H9 (cell line): Measurements from ENCODE around the gene EPB41L4A. TPM values are rescaled to one million over a fixed set of nuclear protein-coding genes. Genes with fewer than 3 reads are reported as not detected.
A peak's percentile ranks its signal among the peaks of the same experiment; 100 is the strongest.

Experiments
- DNase-seq: peaks from one replicate; pipeline ENCODE4 v3.0.0-alpha.2; 2017
- H2AFZ ChIP-seq: one replicate; pipeline ENCODE4 v1.6.1; 2013; ENCODE audit warnings: mild to moderate bottlenecking, low read length, control low read depth, moderate library complexity
- H2AK5ac ChIP-seq: 2 replicates; pipeline ENCODE4 v1.6.1; 2013; ENCODE audit warnings: low read length, control low read depth, mixed read lengths; ENCODE audit not compliant: insufficient read length
- H2BK120ac ChIP-seq: one replicate; pipeline ENCODE4 v1.6.1; 2013; ENCODE audit warnings: low read depth, mild to moderate bottlenecking, low read length, control low read depth, inconsistent platforms; ENCODE audit not compliant: poor library complexity, severe bottlenecking
- H2BK12ac ChIP-seq: 2 replicates; pipeline ENCODE4 v1.6.1; 2013; ENCODE audit warnings: low read length, control low read depth, mixed read lengths, low read depth; ENCODE audit not compliant: insufficient read length
- H2BK15ac ChIP-seq: 2 replicates; pipeline ENCODE4 v1.6.1; 2013; ENCODE audit warnings: low read depth, low read length, control low read depth
- H2BK20ac ChIP-seq: one replicate; pipeline ENCODE4 v1.6.1; 2013; ENCODE audit warnings: low read depth, mild to moderate bottlenecking, low read length, control low read depth, inconsistent platforms; ENCODE audit not compliant: poor library complexity, severe bottlenecking
- H2BK5ac ChIP-seq: 2 replicates; pipeline ENCODE4 v1.6.1; 2013; ENCODE audit warnings: low read length, control low read depth, mixed read lengths; ENCODE audit not compliant: insufficient read length
- H3K14ac ChIP-seq: 2 replicates; pipeline ENCODE4 v1.6.1; 2013; ENCODE audit warnings: low read length, control low read depth; ENCODE audit not compliant: insufficient read depth
- H3K18ac ChIP-seq: 2 replicates; pipeline ENCODE4 v1.6.1; 2013; ENCODE audit warnings: low read depth, mild to moderate bottlenecking, mixed read lengths, low read length, control low read depth; ENCODE audit not compliant: insufficient read length
- H3K23ac ChIP-seq: 2 replicates; pipeline ENCODE4 v1.6.1; 2013; ENCODE audit warnings: low read length, control low read depth, mixed read lengths, low read depth; ENCODE audit not compliant: insufficient read length
- H3K23me2 ChIP-seq: 2 replicates; pipeline ENCODE4 v1.6.1; 2013; ENCODE audit warnings: low read depth, mild to moderate bottlenecking, mixed read lengths, low read length, control low read depth; ENCODE audit not compliant: insufficient read length, poor library complexity, severe bottlenecking
- H3K27ac ChIP-seq: 2 replicates; pipeline ENCODE4 v1.5.1; 2013; ENCODE audit warnings: low read length, control low read depth, mixed read lengths, low read depth; ENCODE audit not compliant: insufficient read length
- H3K27me3 ChIP-seq: 2 replicates; pipeline ENCODE4 v1.6.1; 2013; ENCODE audit warnings: low read length, control low read depth, inconsistent platforms; ENCODE audit not compliant: insufficient read depth
- H3K4ac ChIP-seq: 2 replicates; pipeline ENCODE4 v1.6.1; 2013; ENCODE audit warnings: low read depth, mild to moderate bottlenecking, control low read depth, inconsistent platforms, low read length, moderate library complexity
- H3K4me1 ChIP-seq: 2 replicates; pipeline ENCODE4 v1.6.1; 2013; ENCODE audit warnings: low read length, control low read depth, inconsistent platforms; ENCODE audit not compliant: insufficient read depth
- H3K4me2 ChIP-seq: 2 replicates; pipeline ENCODE4 v1.6.1; 2013; ENCODE audit warnings: low read length, control low read depth, mixed read lengths; ENCODE audit not compliant: insufficient read length, insufficient read depth
- H3K56ac ChIP-seq: 2 replicates; pipeline ENCODE4 v1.6.1; 2013; ENCODE audit warnings: low read depth, mild to moderate bottlenecking, mixed read lengths, low read length, control low read depth; ENCODE audit not compliant: insufficient read length
- H3K79me1 ChIP-seq: 2 replicates; pipeline ENCODE4 v1.6.1; 2013; ENCODE audit warnings: low read depth, mild to moderate bottlenecking, moderate library complexity, low read length, control low read depth, inconsistent platforms; ENCODE audit not compliant: insufficient read depth, poor library complexity, severe bottlenecking
- H3K79me2 ChIP-seq: 2 replicates; pipeline ENCODE4 v1.6.1; 2013; ENCODE audit warnings: low read length, control low read depth, inconsistent platforms; ENCODE audit not compliant: insufficient read depth
- H3K9ac ChIP-seq: 2 replicates; pipeline ENCODE4 v1.6.1; 2013; ENCODE audit warnings: low read length, control low read depth, mixed read lengths; ENCODE audit not compliant: insufficient read length; ENCODE audit errors: extremely low read depth
- H3K9me3 ChIP-seq: one replicate; pipeline ENCODE4 v1.6.1; 2013; ENCODE audit warnings: low read depth, low read length, inconsistent platforms; ENCODE audit not compliant: control insufficient read depth
- H3T11ph ChIP-seq: one replicate; pipeline ENCODE4 v1.6.1; 2013; ENCODE audit warnings: mild to moderate bottlenecking, low read length, control low read depth, inconsistent platforms
- H4K20me1 ChIP-seq: one replicate; pipeline ENCODE4 v1.6.1; 2013; ENCODE audit not compliant: control insufficient read depth, insufficient read length, insufficient read depth
- H4K5ac ChIP-seq: 2 replicates; pipeline ENCODE4 v1.6.1; 2013; ENCODE audit warnings: low read depth, mild to moderate bottlenecking, mixed read lengths, low read length, control low read depth; ENCODE audit not compliant: insufficient read length
- H4K8ac ChIP-seq: replicated peaks from 2 replicates; pipeline ENCODE4 v1.6.1; 2013; ENCODE audit warnings: low read length, control low read depth, mixed read lengths, low read depth; ENCODE audit not compliant: insufficient read length
- H4K91ac ChIP-seq: 2 replicates; pipeline ENCODE4 v1.6.1; 2013; ENCODE audit warnings: low read depth, mild to moderate bottlenecking, moderate library complexity, mixed read lengths, low read length, control low read depth; ENCODE audit not compliant: insufficient read length
- H3K27ac Mint-ChIP-seq, 3 experiments: 2 replicates in 2 of 3; 3 replicates in 1 of 3; pipeline ENCODE4 v1.8.0; 2020 to 2021; ENCODE audit warnings: mixed read lengths in 3 of 3, mild to moderate bottlenecking in 1 of 3, moderate library complexity in 1 of 3
- H3K27me3 Mint-ChIP-seq: 2 replicates; pipeline ENCODE4 v1.8.0; 2021; ENCODE audit warnings: low read depth, mild to moderate bottlenecking, moderate library complexity, mixed read lengths
- H3K36me3 Mint-ChIP-seq, 3 experiments: 2 replicates in 2 of 3; 3 replicates in 1 of 3; pipeline ENCODE4 v1.8.0; 2020 to 2021; ENCODE audit warnings: low read depth in 3 of 3, mixed read lengths in 3 of 3; ENCODE audit not compliant: insufficient read depth in 1 of 3
- H3K4me1 Mint-ChIP-seq, 2 experiments: 2 replicates each; pipeline ENCODE4 v1.8.0; 2020; ENCODE audit warnings: mixed read lengths in 2 of 2
- H3K4me3 Mint-ChIP-seq, 2 experiments: 2 replicates in 1 of 2; 3 replicates in 1 of 2; pipeline ENCODE4 v1.8.0; 2020 to 2021; ENCODE audit warnings: mild to moderate bottlenecking in 2 of 2, mixed read lengths in 2 of 2, moderate library complexity in 1 of 2
- H3K9me3 Mint-ChIP-seq, 2 experiments: 2 replicates in 1 of 2; 3 replicates in 1 of 2; pipeline ENCODE4 v1.8.0; 2020; ENCODE audit warnings: mild to moderate bottlenecking in 2 of 2, mixed read lengths in 2 of 2, moderate library complexity in 1 of 2
- CTCF ChIP-seq: fragments of 200-600 bp; sonication (generic); conservative IDR thresholded peaks from 3 replicates; pipeline ENCODE4 v1.8.0; 2021; ENCODE audit warnings: antibody characterized with exemption, mild to moderate bottlenecking
- WGBS: extraction: QIAGEN DNeasy Blood & Tissue Kit; methylation state at CpG from one replicate; pipeline ENCODE4 v1.1.7; 2013; ENCODE audit warnings: missing lambda C conversion rate, low lambda C conversion rate, mixed read lengths; ENCODE audit not compliant: insufficient read length; ENCODE audit errors: extremely low coverage; 5-methylcytosine and 5-hydroxymethylcytosine counted together
- total RNA-seq: library from RNA; stranded (reverse); gene quantifications from 2 replicates; pipeline ENCODE4 v1.2.1, GENCODE V29; 2021

Gene EPB41L4A
- total RNA-seq, 1 experiment from 2014 or later = 4.9 TPM

- no CpG with 5 or more reads among the region's 8 CpGs for WGBS
- peak overlapping the region in 1 of 3 experiments; percentile 39; a peak in 1 of 7 replicates for H3K27ac Mint-ChIP-seq
- DNase-seq = no peak
- H4K5ac ChIP-seq = no peak overlapping the region
- H3T11ph ChIP-seq = peak overlapping the region; percentile 48
- no peak overlapping the region for H3K9ac ChIP-seq
- H3K18ac ChIP-seq = peak overlapping the region; percentile 67
- no peak overlapping the region for H2BK15ac ChIP-seq
- H2BK12ac ChIP-seq = no peak overlapping the region
- H4K8ac ChIP-seq = no peak overlapping the region
- no peak for TF ChIP-seq CTCF
- H3K4me1 Mint-ChIP-seq = peaks cover 9 to 10% of the 10 kb centered on the region in 2 experiments
- peak overlapping the region; percentile 54 for H4K91ac ChIP-seq
- H2AK5ac ChIP-seq = no peak overlapping the region
- no peaks in the 10 kb centered on the region for H4K20me1 ChIP-seq
- no peak overlapping the region for H2BK20ac ChIP-seq
- no peak overlapping the region for H3K23ac ChIP-seq
- no peaks in the 10 kb centered on the region for H3K27me3 Mint-ChIP-seq
- peak overlapping the region; percentile 85; the same call in 1 of the 2 replicates for H3K14ac ChIP-seq
- no peaks in the 10 kb centered on the region for H3K27me3 ChIP-seq
- no peaks in the 10 kb centered on the region for H3K23me2 ChIP-seq
- no peak overlapping the region for H2BK5ac ChIP-seq
- H3K4me2 ChIP-seq = no peak overlapping the region
- H3K36me3 Mint-ChIP-seq = no peaks in the 10 kb centered on the region
- no peaks in the 10 kb centered on the region for H3K79me1 ChIP-seq
- H2AFZ ChIP-seq = no peak overlapping the region
- H3K4ac ChIP-seq = no peak overlapping the region
- H3K27ac ChIP-seq = no peak overlapping the region
- no peaks in the 10 kb centered on the region; the same call in 1 of the 2 replicates for H3K4me1 ChIP-seq
- no peak overlapping the region for H3K4me3 Mint-ChIP-seq
- H3K79me2 ChIP-seq = no peaks in the 10 kb centered on the region
- H3K56ac ChIP-seq = no peak overlapping the region
- no peak overlapping the region for H2BK120ac ChIP-seq
- no peaks in the 10 kb centered on the region for H3K9me3 ChIP-seq
- H3K9me3 Mint-ChIP-seq = no peaks in the 10 kb centered on the region
These were observed 235.9 kb downstream of the EPB41L4A start for GRCh38 chr5:112183103-112183711.
